Brain microvascular endothelial cell (primary cell): ENCODE data around the gene TTYH1.

ENCODE experiments used
- DNase-seq: peaks from one replicate; pipeline ENCODE4 v3.0.0-alpha.2; 2020
- H3K27ac ChIP-seq: fragments of 250-450 bp; sonication (Bioruptor Pico); 2 replicates; pipeline ENCODE4 v1.5.1; 2020; ENCODE audit warnings: mild to moderate bottlenecking, moderate library complexity
- H3K27me3 ChIP-seq: fragments of 250-450 bp; sonication (Bioruptor Pico); replicated peaks from 2 replicates; pipeline ENCODE4 v1.5.1; 2020; ENCODE audit warnings: mild to moderate bottlenecking
- H3K36me3 ChIP-seq: fragments of 250-450 bp; sonication (Bioruptor Pico); replicated peaks from 2 replicates; pipeline ENCODE4 v1.5.1; 2020; ENCODE audit warnings: mild to moderate bottlenecking
- H3K4me3 ChIP-seq: 2 replicates; pipeline ENCODE4 v1.5.1; 2011; ENCODE audit warnings: low read depth, mild to moderate bottlenecking, control low read depth, low read length, moderate library complexity
- CTCF ChIP-seq: IDR thresholded peaks from 2 replicates; pipeline ENCODE4 v1.5.1; 2011; ENCODE audit warnings: low read depth, mild to moderate bottlenecking, moderate library complexity, low read length, control low read depth, inconsistent platforms; ENCODE audit errors: missing control alignments
- in situ Hi-C: cut with HindIII; loops from 2 replicates; pipeline ENCODE4 v1.10.0; 2017; ENCODE audit warnings: low sequenced_read_pairs, low pct_ligation_motif_present

TTYH1 gene

GRCh38 chr19:54448040-54448773 is 32.9 kb downstream of the TTYH1 start:
- Histone ChIP-seq H3K27me3 (no peaks in the 10 kb centered on the region), H3K36me3 (peaks cover 31% of the 10 kb centered on the region), H3K4me3 (peak overlapping the region; percentile 94), H3K27ac (peak overlapping the region; percentile 92)
- no peak for TF ChIP-seq CTCF
- DNase-seq, result peak; percentile 35
- in situ Hi-C loops, result no loop called here

GRCh38 chr19:54448774-54449700 is 33.8 kb downstream of the TTYH1 start, which contains the start of gene LENG8:
LENG8 (plus strand) TSS chr19:54449199; CDS start chr19:54451345, 2,146 bp downstream.
- TF ChIP-seq CTCF, result no peak
- Histone ChIP-seq H3K27ac (peak within 1 kb of the TSS; percentile 92), H3K4me3 (peak within 1 kb of the TSS; percentile 94), H3K27me3 (no peaks in the 10 kb centered on the region), H3K36me3 (peaks cover 40% of the 10 kb centered on the region)
- peak; percentile 98 for DNase-seq
- in situ Hi-C loops, result no loop called here

- in situ Hi-C loops, result no loop called here
- DNase-seq, result peak; percentile 25
Observed at GRCh38 chr19:54449701-54450069, 34.4 kb downstream of the TTYH1 start.

GRCh38 chr19:54451331-54451871 is 36.1 kb downstream of the TTYH1 start:
- no peak for TF ChIP-seq CTCF
- Histone ChIP-seq H3K4me3 (peak overlapping the region; percentile 29), H3K36me3 (peaks cover 55% of the 10 kb centered on the region), H3K27me3 (no peaks in the 10 kb centered on the region), H3K27ac (peak overlapping the region; percentile 9)
- DNase-seq, result peak; percentile 27
- in situ Hi-C loops, result no loop called here

More at GRCh38 chr19:54449701-54450069, 34.4 kb downstream of the TTYH1 start:
- H3K4me3 ChIP-seq, result peak overlapping the region; percentile 94
- peak overlapping the region; percentile 92 for H3K27ac ChIP-seq
- H3K36me3 ChIP-seq, result peaks cover 45% of the 10 kb centered on the region
- H3K27me3 ChIP-seq, result no peaks in the 10 kb centered on the region
- no peak for TF ChIP-seq CTCF

- in situ Hi-C loops, result no loop called here
- no peaks in the 10 kb centered on the region for H3K27me3 ChIP-seq
- H3K27ac ChIP-seq, result peak overlapping the region; percentile 9
- TF ChIP-seq CTCF, result no peak
- H3K4me3 ChIP-seq, result no peak overlapping the region
- peaks cover 61% of the 10 kb centered on the region for H3K36me3 ChIP-seq
- DNase-seq, result no peak
Observed at GRCh38 chr19:54451997-54452396, 36.7 kb downstream of the TTYH1 start.
